Activated B cell treated with CpG ODN at 0.5 μM for 24 hours (primary cell): Measurements from ENCODE around the gene DPEP1. TPM values are rescaled to one million over a fixed set of nuclear protein-coding genes. Genes with fewer than 3 reads are reported as not detected.

Experiments
- ATAC-seq: fragments of 200-7000 bp; cut with Tn5 transposase; one replicate; pipeline ENCODE4 v1.10.0; 2021; ENCODE audit warnings: low read depth, mild to moderate bottlenecking, moderate library complexity
- CTCF ChIA-PET: fragments of 350-600 bp; sonication (Branson Sonifier 250); formaldehyde crosslinking; loops from one replicate; lab custom pipeline; 2021; ENCODE audit warnings: antibody characterized with exemption; lab: Charles Lee
- POLR2A ChIA-PET: fragments of 350-600 bp; sonication (Branson Sonifier 250); formaldehyde crosslinking; loops from one replicate; lab custom pipeline; 2021; ENCODE audit warnings: antibody characterized with exemption; lab: Charles Lee
- DNase-seq: peaks from one replicate; pipeline ENCODE4 v3.0.0; 2022
- H3K27ac Mint-ChIP-seq: one replicate; pipeline ENCODE4 v1.8.0; 2020; ENCODE audit warnings: mixed read lengths
- H3K27me3 Mint-ChIP-seq: one replicate; pipeline ENCODE4 v1.8.0; 2021; ENCODE audit warnings: mixed read lengths
- H3K36me3 Mint-ChIP-seq: one replicate; pipeline ENCODE4 v1.8.0; 2021; ENCODE audit warnings: low read depth, mixed read lengths
- H3K4me1 Mint-ChIP-seq: one replicate; pipeline ENCODE4 v1.8.0; 2021; ENCODE audit warnings: mixed read lengths
- H3K4me3 Mint-ChIP-seq: one replicate; pipeline ENCODE4 v1.8.0; 2020; ENCODE audit warnings: mild to moderate bottlenecking, mixed read lengths
- H3K9me3 Mint-ChIP-seq: one replicate; pipeline ENCODE4 v1.8.0; 2020; ENCODE audit warnings: mixed read lengths
- intact Hi-C: fragments of 100-400 bp; cut with micrococcal nuclease; formaldehyde crosslinking; loops from one replicate; pipeline ENCODE4 v1.15.1; 2024
- total RNA-seq: library from RNA; stranded (reverse); gene quantifications from 2 replicates; pipeline ENCODE4 v1.2.3, GENCODE V29; 2022
- TF ChIP-seq, protein P1 (sequence below): fragments of 200-600 bp; IDR thresholded peaks from one replicate; pipeline ENCODE4 v1.8.0; 2022; ENCODE audit warnings: antibody characterized with exemption, mild to moderate bottlenecking

The DPEP1 gene
- total RNA-seq, 1 donor from 2014 or later: not detected

DNA sequence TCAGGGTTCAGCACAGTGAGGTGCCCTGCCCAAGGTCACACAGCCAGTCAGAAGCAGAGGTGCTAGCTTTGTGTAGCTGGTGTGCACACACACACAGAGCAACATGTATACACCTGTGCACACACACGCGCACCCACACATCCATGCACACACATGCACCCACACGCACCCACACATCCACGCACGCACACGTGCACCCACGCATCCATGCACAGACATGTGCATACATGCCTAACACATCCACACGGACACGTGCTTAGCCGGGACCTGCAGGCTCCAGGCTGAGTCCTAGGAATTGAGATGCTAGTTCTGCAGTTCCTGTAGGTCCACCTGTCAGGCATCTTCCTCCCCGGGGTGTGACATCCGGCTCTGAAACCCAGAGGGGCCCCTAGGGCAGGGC, 13.0 kb upstream of the DPEP1 start:
- ChIA-PET CTCF (no interaction called here), POLR2A (interaction anchor here (1.5 kb wide), 1 partner anchor 39 kb away, joined by 3 read pairs; no protein-coding TSS in a partner anchor)
- TF ChIP-seq, protein P1, sequence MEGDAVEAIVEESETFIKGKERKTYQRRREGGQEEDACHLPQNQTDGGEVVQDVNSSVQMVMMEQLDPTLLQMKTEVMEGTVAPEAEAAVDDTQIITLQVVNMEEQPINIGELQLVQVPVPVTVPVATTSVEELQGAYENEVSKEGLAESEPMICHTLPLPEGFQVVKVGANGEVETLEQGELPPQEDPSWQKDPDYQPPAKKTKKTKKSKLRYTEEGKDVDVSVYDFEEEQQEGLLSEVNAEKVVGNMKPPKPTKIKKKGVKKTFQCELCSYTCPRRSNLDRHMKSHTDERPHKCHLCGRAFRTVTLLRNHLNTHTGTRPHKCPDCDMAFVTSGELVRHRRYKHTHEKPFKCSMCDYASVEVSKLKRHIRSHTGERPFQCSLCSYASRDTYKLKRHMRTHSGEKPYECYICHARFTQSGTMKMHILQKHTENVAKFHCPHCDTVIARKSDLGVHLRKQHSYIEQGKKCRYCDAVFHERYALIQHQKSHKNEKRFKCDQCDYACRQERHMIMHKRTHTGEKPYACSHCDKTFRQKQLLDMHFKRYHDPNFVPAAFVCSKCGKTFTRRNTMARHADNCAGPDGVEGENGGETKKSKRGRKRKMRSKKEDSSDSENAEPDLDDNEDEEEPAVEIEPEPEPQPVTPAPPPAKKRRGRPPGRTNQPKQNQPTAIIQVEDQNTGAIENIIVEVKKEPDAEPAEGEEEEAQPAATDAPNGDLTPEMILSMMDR: no peak
- ATAC-seq (no peak), DNase-seq (no peak)
- Mint-ChIP-seq H3K9me3 (no peaks in the 10 kb centered on the region), H3K27me3 (peaks cover 5% of the 10 kb centered on the region), H3K36me3 (no peaks in the 10 kb centered on the region), H3K27ac (no peak overlapping the region), H3K4me3 (no peak overlapping the region), H3K4me1 (peaks cover 8% of the 10 kb centered on the region)
- intact Hi-C loops: no loop called here

DNA sequence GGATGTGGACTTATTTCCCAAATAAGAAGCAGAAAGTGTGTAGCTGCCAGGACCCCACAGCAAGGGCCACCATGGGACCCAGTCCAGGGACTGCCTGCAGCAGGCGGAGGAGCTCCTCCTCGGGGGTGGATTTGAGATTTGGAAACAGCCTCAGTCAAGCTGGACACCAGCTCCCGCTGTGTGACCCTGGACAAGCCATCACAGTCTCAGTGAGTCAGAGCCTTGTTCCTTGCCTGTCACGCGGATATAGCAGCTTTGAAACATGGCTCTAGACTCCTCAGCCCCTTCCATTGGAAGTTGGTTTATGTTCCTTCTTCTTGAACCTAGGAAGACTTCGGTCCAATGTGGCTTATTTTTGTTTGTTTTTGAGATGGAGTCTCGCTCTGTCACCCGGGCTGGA, 12.5 kb upstream of the DPEP1 start:
- ATAC-seq (no peak), DNase-seq (no peak)
- Mint-ChIP-seq H3K9me3 (no peaks in the 10 kb centered on the region), H3K4me1 (peaks cover 8% of the 10 kb centered on the region), H3K27ac (no peak overlapping the region), H3K36me3 (no peaks in the 10 kb centered on the region), H3K27me3 (peaks cover 5% of the 10 kb centered on the region), H3K4me3 (no peak overlapping the region)
- ChIA-PET POLR2A (interaction anchor here (1.5 kb wide), 1 partner anchor 40 kb away, joined by 3 read pairs; no protein-coding TSS in a partner anchor), CTCF (no interaction called here)
- intact Hi-C loops: no loop called here
- TF ChIP-seq, protein P1: no peak

- intact Hi-C loops: no loop called here
- ChIA-PET CTCF (no interaction called here), POLR2A (no interaction called here)
- no peak for ATAC-seq
- Mint-ChIP-seq H3K27ac (no peak overlapping the region), H3K9me3 (no peaks in the 10 kb centered on the region), H3K27me3 (peaks cover 5% of the 10 kb centered on the region), H3K36me3 (no peaks in the 10 kb centered on the region), H3K4me1 (peaks cover 8% of the 10 kb centered on the region), H3K4me3 (no peak overlapping the region)
- DNase-seq: no peak
- TF ChIP-seq, protein P1: no peak
Observed at GRCh38 chr16:89601906-89602272, 11.6 kb upstream of the DPEP1 start.

DNA sequence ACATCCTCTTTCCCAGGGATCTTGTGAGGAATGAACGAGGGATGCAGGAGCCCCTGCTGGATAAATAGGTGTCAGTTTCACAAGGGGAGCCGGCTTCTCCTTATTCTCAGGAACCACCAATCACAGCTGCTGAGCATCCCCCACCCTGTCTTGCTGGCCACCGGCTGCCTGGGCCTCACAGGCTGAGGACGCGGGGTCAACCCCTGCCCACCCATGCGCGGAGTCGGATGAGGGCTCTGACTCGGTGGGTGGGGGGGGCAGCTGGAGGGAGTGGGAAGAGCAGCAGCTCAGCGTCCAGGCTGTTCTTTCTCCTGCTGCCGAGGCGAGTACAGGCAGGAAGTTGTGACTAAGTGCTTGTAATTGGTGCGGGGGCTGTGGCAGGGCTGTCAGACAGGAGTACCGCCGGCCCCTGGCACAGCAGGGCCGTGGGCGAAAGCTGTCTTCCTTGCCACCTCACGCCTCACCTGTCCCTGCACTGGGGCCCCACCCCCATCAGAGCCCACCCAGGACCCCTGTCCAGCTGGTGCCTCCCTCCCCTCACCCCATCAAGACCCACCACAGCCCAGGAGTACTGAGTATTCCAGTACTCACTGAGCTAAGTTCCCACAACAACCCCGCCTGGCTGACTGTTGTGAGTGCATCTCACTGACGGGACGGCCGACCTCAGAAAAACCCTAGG, 11.0 kb upstream of the DPEP1 start:
- no peak overlapping the region for H3K27ac Mint-ChIP-seq
- ChIA-PET POLR2A (no interaction called here), CTCF (no interaction called here)
- peak; percentile 52 for ATAC-seq
- H3K4me3 Mint-ChIP-seq: no peak overlapping the region
- TF ChIP-seq, protein P1: no peak
- intact Hi-C loops: no loop called here
- H3K9me3 Mint-ChIP-seq: no peaks in the 10 kb centered on the region
- H3K27me3 Mint-ChIP-seq: peaks cover 5% of the 10 kb centered on the region
- peaks cover 8% of the 10 kb centered on the region for H3K4me1 Mint-ChIP-seq
- H3K36me3 Mint-ChIP-seq: no peaks in the 10 kb centered on the region
- no peak for DNase-seq

- ChIA-PET CTCF (no interaction called here), POLR2A (no interaction called here)
- Mint-ChIP-seq H3K9me3 (no peaks in the 10 kb centered on the region), H3K27ac (no peak overlapping the region), H3K36me3 (no peaks in the 10 kb centered on the region), H3K4me1 (peaks cover 8% of the 10 kb centered on the region), H3K27me3 (peaks cover 5% of the 10 kb centered on the region), H3K4me3 (no peak overlapping the region)
- TF ChIP-seq, protein P1: no peak
- intact Hi-C loops: no loop called here
- DNase-seq: no peak
- ATAC-seq: no peak
Observed at GRCh38 chr16:89602952-89603590, 10.4 kb upstream of the DPEP1 start.
